ENCODE measurements around the gene ARF1. TPM values are rescaled to one million over a fixed set of nuclear protein-coding genes. Genes with fewer than 3 reads are reported as not detected.

ARF1 gene
- total RNA-seq, result 100 to 1,000 TPM; 478 to 512 TPM

DNA sequence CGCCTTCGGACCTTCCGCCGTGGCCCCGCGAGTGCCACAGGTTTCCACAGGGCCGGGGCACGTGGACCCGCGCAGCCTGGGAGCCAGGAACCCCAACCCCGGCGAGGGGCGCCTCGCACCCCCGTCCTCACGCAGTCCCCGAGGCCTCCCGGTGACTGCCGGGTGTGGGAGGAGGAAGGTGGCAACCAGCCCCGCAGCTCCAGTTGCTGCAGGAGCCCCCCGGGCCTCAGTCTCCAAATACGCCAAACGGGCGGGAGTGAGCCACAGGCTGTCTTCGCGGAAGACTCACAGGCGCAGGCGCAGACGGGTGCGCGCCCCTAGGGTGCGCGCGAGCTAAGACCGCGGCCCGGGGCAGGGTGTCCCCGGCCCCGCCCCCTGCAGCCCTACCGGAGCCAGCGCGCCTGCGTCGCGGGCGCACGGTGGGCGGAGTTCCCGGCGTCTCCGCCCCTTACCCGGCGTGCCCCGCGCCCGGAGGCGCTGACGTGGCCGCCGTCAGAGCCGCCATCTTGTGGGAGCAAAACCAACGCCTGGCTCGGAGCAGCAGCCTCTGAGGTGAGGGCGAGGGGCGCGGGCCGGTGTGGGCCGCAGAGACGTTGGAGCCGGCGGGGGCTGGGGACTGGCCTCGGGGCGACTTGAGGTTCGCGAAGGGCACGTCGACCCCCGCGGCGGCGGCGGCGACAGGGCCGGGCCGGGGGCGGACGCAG is at the start of gene ARF1:
ARF1 (plus strand) TSS at position 495 of the 704 bp plus-strand sequence. CDS start 14,407 bp downstream, outside the sequence.
- H3K4me1 ChIP-seq (replicated peaks), result peaks cover 32% of the 10 kb centered on the region
- H3K27me3 ChIP-seq (replicated peaks; ENCODE audit: insufficient read depth), result no peaks in the 10 kb centered on the region
- DNase-seq (ENCODE audit: low spot score), result peak; percentile 92
- intact Hi-C loops (cut with DNase I), result loop anchor here (2.0 to 10.0 kb wide), 3 partner anchors 26 to 318 kb away; partner anchors contain the start of genes MRPL55 and WNT9A
- TF ChIP-seq POLR2A (IDR thresholded peaks at IDR 0.05), result peak; percentile 91
- peak; percentile 81 for TF ChIP-seq POLR2AphosphoS5 (IDR thresholded peaks at IDR 0.05)
- TF ChIP-seq, protein P1, sequence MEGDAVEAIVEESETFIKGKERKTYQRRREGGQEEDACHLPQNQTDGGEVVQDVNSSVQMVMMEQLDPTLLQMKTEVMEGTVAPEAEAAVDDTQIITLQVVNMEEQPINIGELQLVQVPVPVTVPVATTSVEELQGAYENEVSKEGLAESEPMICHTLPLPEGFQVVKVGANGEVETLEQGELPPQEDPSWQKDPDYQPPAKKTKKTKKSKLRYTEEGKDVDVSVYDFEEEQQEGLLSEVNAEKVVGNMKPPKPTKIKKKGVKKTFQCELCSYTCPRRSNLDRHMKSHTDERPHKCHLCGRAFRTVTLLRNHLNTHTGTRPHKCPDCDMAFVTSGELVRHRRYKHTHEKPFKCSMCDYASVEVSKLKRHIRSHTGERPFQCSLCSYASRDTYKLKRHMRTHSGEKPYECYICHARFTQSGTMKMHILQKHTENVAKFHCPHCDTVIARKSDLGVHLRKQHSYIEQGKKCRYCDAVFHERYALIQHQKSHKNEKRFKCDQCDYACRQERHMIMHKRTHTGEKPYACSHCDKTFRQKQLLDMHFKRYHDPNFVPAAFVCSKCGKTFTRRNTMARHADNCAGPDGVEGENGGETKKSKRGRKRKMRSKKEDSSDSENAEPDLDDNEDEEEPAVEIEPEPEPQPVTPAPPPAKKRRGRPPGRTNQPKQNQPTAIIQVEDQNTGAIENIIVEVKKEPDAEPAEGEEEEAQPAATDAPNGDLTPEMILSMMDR (IDR thresholded peaks at IDR 0.05), result peak in 3 of 4 experiments; percentile 30 to 66 (median 57)
- no peaks in the 10 kb centered on the region for H3K9me3 ChIP-seq
- H3K27ac ChIP-seq, result peak within 1 kb of the TSS; percentile 98 to 100
- H3K36me3 ChIP-seq, result no peaks in the 10 kb centered on the region
- H3K4me3 ChIP-seq, result peak within 1 kb of the TSS; percentile 95 to 100
- under 1% methylated on average over 58 of the region's 87 CpGs for WGBS

DNA sequence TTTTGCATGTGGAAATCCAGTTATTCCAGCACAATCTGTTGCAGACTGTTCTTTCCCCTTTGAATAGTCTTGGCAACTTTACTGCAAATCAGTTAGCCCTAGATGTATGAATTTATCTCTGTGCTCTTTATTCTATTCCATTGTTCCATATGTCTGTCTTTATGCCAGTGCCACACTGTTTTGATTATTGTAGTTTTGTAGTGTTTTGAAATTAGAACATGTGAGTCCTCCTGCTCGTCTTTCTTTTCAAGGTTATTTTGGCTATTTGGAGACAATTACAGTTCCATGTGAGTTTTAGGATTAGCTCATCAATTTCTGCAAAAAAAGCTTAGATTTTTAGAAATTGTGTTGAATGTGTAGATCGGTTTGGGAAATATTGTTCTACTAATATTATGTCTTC is 49.1 kb upstream of the ARF1 start:
- H3K9me3 ChIP-seq, result no peaks in the 10 kb centered on the region
- TF ChIP-seq, protein P1 (IDR thresholded peaks at IDR 0.05), result no peak
- TF ChIP-seq POLR2A (IDR thresholded peaks at IDR 0.05) (no peak), POLR2AphosphoS5 (IDR thresholded peaks at IDR 0.05) (no peak)
- H3K27ac ChIP-seq, result no peak overlapping the region
- H3K36me3 ChIP-seq, result no peaks in the 10 kb centered on the region
- no peaks in the 10 kb centered on the region for H3K4me1 ChIP-seq (replicated peaks)
- no peak for DNase-seq (ENCODE audit: low spot score)
- intact Hi-C loops (cut with DNase I), result no loop called here
- no peak overlapping the region for H3K4me3 ChIP-seq
- peaks cover 5% of the 10 kb centered on the region for H3K27me3 ChIP-seq (replicated peaks; ENCODE audit: insufficient read depth)
- 93% methylated on average over 2 of the region's 2 CpGs for WGBS

DNA sequence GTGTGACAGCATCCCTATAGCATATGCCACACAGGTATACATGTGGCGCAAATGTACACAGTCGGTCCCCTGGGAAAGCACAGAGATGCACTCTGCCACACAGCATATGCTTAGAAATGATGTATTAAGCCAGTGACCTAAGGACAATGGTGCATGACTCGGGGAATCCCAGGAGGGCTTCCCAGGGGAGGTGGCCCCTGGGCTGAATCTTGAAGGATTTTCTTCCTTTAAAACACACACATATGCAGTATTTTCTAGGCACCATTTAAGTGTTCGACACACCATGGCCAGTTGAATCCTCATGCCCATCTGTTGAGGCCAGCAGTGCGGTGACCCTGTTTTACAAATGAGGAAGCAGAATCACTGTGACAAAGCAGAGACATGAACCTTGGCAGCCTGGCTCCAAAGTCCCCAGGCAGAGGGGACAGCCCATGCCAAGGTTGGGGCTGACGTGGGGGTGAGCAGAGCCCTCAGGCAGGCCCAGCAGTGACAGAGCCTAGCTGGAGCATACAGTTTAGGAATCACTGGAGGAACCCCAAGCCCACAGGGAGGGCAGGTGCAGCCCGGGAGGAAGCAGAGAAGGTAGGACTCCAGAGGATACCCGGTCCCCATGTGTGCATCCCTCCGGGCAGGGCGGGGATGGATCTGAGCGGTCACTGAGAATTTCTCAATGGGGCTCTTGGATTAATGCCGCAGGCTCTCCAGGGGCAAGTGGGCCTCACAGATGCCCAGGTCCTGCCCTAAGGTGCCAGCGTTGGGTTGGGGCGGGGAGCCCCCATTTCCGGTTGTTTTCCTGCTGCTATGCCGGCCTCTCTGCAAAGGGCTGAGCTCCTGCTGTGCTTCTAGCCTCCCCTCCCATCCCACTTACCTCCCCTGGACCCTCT is 47.3 kb upstream of the ARF1 start:
- no peaks in the 10 kb centered on the region for H3K9me3 ChIP-seq
- H3K4me1 ChIP-seq (replicated peaks), result no peaks in the 10 kb centered on the region
- H3K27ac ChIP-seq, result no peak overlapping the region
- WGBS, result 91% methylated on average over 16 of the region's 16 CpGs
- H3K36me3 ChIP-seq, result no peaks in the 10 kb centered on the region
- intact Hi-C loops (cut with DNase I), result no loop called here
- TF ChIP-seq POLR2A (IDR thresholded peaks at IDR 0.05) (no peak), POLR2AphosphoS5 (IDR thresholded peaks at IDR 0.05) (no peak)
- TF ChIP-seq, protein P1 (IDR thresholded peaks at IDR 0.05), result no peak
- DNase-seq (ENCODE audit: low spot score), result no peak
- no peak overlapping the region for H3K4me3 ChIP-seq
- H3K27me3 ChIP-seq (replicated peaks; ENCODE audit: insufficient read depth), result peaks cover 5% of the 10 kb centered on the region

DNA sequence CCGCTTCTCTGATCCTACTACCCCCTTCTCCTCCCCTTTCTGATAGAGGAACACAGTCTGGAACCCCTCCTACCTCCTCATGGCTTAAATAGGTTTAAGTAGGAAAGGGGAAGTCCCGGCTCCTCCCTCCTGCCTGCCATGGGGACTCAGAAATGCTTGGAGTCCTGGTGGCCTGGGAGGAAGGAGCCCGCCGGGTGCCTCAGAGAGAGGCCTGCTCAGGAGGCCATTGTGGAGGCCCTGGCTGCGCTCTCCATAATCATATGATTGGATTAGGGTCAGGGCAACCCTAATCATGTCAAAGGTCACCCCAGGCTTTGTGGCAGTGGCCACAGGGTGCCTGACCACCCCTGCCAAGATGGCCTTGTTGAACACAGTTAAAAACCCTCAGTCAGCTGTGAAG is 46.7 kb upstream of the ARF1 start:
- DNase-seq (ENCODE audit: low spot score), result no peak
- H3K9me3 ChIP-seq, result no peaks in the 10 kb centered on the region
- H3K36me3 ChIP-seq, result no peaks in the 10 kb centered on the region
- intact Hi-C loops (cut with DNase I), result no loop called here
- no peak overlapping the region for H3K4me3 ChIP-seq
- H3K27ac ChIP-seq, result no peak overlapping the region
- WGBS, result 93% methylated on average over 5 of the region's 5 CpGs
- H3K27me3 ChIP-seq (replicated peaks; ENCODE audit: insufficient read depth), result peaks cover 5% of the 10 kb centered on the region
- TF ChIP-seq, protein P1 (IDR thresholded peaks at IDR 0.05), result no peak
- TF ChIP-seq POLR2AphosphoS5 (IDR thresholded peaks at IDR 0.05), result no peak
- TF ChIP-seq POLR2A (IDR thresholded peaks at IDR 0.05), result no peak
- H3K4me1 ChIP-seq (replicated peaks), result no peaks in the 10 kb centered on the region
